ENCODE measurements around the gene COL18A1. TPM values are rescaled to one million over a fixed set of nuclear protein-coding genes. Genes with fewer than 3 reads are reported as not detected.
A peak's percentile ranks its signal among the peaks of the same experiment; 100 is the strongest.

Gene COL18A1
- total RNA-seq, 6 experiments from 2014 or later: 39.8 to 93.5 (median 86.8) TPM

GRCh38 chr21:45556302-45556644 is 151.3 kb downstream of the COL18A1 start:
- H3K4me1 Mint-ChIP-seq (ENCODE audit: low read depth): peaks cover 13% of the 10 kb centered on the region
- DNase-seq: no peak
- H3K27ac Mint-ChIP-seq: no peak overlapping the region
- H3K4me3 Mint-ChIP-seq: no peak overlapping the region; the same call in 1 of the 2 replicates
- peak; percentile 34 for TF ChIP-seq CTCF (IDR thresholded peaks at IDR 0.05)
- no peaks in the 10 kb centered on the region for H3K36me3 Mint-ChIP-seq (ENCODE audit: low read depth)
- H3K27me3 Mint-ChIP-seq (ENCODE audit: insufficient read depth): peaks cover 16% of the 10 kb centered on the region
- H3K9me3 Mint-ChIP-seq: no peaks in the 10 kb centered on the region

DNA sequence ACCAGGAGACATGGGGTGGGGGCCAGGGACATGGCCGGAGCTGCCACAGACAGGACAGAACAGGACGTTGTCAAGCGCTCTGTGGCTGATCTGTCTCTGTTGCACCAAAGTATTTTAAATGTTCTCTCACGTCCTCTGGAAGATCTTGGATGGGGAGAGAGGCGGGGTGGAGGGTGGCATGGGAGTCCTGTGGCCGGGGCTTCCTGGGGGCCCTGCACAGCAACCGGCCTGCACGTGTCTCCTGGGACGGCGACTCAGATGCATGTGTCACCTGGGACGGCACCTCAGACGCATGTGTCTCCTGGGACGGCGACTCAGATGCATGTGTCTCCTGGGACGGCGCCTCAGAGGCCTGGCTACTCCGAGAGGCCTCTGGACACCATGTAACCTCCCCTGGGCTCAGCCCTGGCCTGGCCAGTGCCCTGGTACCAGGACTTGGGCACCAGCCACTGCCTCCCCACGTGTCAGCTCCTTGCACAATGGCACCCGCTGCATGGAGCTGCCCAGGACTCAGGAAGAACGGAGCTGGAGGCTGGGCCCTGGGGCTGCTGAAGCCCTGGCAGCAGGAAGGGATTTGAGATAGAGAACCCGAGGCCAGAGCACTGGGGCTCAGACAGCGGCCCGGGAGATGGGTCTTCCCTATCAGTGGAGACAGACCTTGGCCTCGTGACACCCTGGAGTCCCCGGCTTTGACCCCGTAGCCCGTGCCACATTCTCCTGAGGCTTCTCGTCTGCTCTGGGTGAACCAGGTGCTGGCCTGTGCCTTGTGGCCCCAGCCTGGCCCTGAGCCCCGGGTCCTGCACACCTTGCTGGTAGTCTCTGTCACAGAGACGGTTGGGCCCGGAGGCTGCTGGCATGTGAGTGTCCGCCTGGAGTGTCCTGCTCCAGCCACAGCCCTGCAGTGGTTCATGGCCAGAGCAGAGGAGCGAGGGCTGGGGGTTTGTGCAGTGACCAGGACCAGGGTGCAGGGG is 152.0 kb downstream of the COL18A1 start:
- no peak for TF ChIP-seq CTCF (IDR thresholded peaks at IDR 0.05)
- Mint-ChIP-seq H3K9me3 (no peaks in the 10 kb centered on the region), H3K27ac (no peak overlapping the region), H3K4me1 (ENCODE audit: low read depth) (peaks cover 6% of the 10 kb centered on the region), H3K4me3 (no peak overlapping the region), H3K36me3 (ENCODE audit: low read depth) (no peaks in the 10 kb centered on the region), H3K27me3 (ENCODE audit: insufficient read depth) (peaks cover 16% of the 10 kb centered on the region)
- DNase-seq: no peak

DNA sequence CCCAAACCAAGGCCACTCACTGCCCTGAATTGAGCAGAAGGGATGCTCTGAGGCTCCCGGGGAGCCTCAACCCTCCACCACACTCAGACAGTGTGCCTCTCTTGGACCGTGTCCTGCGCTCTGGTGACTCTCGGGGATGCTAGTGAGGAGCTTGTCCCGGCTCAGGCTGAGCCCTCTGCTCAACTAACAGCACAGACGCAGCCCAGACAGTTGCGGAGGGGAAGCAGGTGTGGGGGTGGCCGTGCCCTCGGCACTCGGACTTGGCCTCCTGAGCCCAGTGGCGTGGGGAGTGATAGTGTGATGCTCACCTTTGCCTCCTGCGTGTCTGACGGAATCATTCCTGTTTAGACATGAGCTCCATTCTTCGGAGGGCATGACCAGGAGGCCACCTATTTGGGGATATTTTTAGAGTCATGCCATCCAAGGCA is 152.7 kb downstream of the COL18A1 start:
- no peak for DNase-seq
- H3K4me3 Mint-ChIP-seq: no peak overlapping the region

GRCh38 chr21:45558044-45558721 is 153.2 kb downstream of the COL18A1 start:
- H3K36me3 Mint-ChIP-seq (ENCODE audit: low read depth): peaks cover under 1% of the 10 kb centered on the region; the same call in 1 of the 2 replicates
- peaks cover 16% of the 10 kb centered on the region for H3K27me3 Mint-ChIP-seq (ENCODE audit: insufficient read depth)
- peaks cover 18% of the 10 kb centered on the region for H3K4me1 Mint-ChIP-seq (ENCODE audit: low read depth)
- peaks cover under 1% of the 10 kb centered on the region; the same call in 1 of the 2 replicates for H3K9me3 Mint-ChIP-seq
- no peak overlapping the region for H3K4me3 Mint-ChIP-seq
- no peak overlapping the region for H3K27ac Mint-ChIP-seq
- no peak for DNase-seq
- no peak for TF ChIP-seq CTCF (IDR thresholded peaks at IDR 0.05)

More for the DNA sequence above, 152.7 kb downstream of the COL18A1 start:
- H3K4me1 Mint-ChIP-seq (ENCODE audit: low read depth): peaks cover 13% of the 10 kb centered on the region
- peaks cover 16% of the 10 kb centered on the region for H3K27me3 Mint-ChIP-seq (ENCODE audit: insufficient read depth)
- no peak for TF ChIP-seq CTCF (IDR thresholded peaks at IDR 0.05)
- H3K9me3 Mint-ChIP-seq: no peaks in the 10 kb centered on the region
- H3K36me3 Mint-ChIP-seq (ENCODE audit: low read depth): no peaks in the 10 kb centered on the region
- H3K27ac Mint-ChIP-seq: no peak overlapping the region

DNA sequence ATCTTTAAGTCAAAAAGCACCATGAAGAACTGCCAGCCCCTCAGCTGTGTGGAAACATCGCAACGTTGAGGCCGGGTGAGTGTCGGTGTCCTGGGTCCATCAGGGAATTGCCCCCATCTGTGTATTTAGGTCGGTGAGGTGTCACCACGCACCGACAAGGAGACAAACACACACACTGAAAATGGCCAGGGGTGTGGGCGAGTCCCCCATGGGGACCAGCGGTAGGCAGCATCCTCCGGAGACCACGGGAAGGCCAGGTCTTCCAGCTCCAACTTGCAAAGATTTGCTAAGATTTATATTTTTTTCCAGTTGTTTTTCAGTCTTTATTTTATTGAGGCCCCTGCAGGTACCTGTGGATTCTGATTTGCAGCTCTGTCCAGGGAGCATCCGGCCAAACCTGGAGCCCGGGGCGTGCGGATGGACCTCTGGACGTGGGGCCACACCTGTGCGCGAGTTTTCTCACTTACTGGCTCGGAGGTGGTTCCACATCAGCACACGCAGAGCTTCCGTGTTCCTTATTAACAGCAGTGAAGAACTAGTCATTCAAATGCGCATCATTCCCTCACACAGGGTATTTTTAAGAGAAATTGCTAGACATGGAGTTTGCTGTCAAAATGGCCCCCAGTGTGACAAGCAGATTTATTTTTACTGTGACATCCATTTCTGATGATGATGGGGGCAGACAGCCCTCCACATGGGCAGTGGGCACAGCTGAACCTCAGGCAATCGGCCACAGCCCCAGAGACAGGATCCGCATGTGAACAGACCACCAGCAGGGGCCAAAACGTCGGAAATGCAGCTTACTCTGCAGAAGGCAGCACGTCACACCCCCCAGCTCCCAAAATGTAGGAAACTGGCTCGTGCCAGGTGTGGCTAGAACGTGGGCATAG is 154.5 kb downstream of the COL18A1 start:
- Mint-ChIP-seq H3K36me3 (ENCODE audit: low read depth) (peaks cover 6% of the 10 kb centered on the region; the same call in 1 of the 2 replicates), H3K27me3 (ENCODE audit: insufficient read depth) (peaks cover 19% of the 10 kb centered on the region), H3K4me1 (ENCODE audit: low read depth) (peaks cover 22% of the 10 kb centered on the region), H3K4me3 (no peak overlapping the region), H3K9me3 (peaks cover 7% of the 10 kb centered on the region), H3K27ac (no peak overlapping the region)
- DNase-seq: no peak
- no peak for TF ChIP-seq CTCF (IDR thresholded peaks at IDR 0.05)
